SU-DHL-6 (cell line): ENCODE measurements around the gene MAG.

ENCODE experiments used
- H2AFZ ChIP-seq: fragments of 200-600 bp; sonication (generic); 2 replicates; pipeline ENCODE4 v1.6.1; 2014; ENCODE audit warnings: low read depth, mild to moderate bottlenecking, moderate library complexity, mixed read lengths, antibody characterized with exemption, low read length; ENCODE audit not compliant: severe bottlenecking
- H3F3A ChIP-seq: fragments of 200-600 bp; shearing (Covaris generic); 2 replicates; pipeline ENCODE4 v1.6.0; 2016; ENCODE audit warnings: antibody characterized with exemption, mild to moderate bottlenecking; ENCODE audit not compliant: insufficient read depth
- H3K27ac ChIP-seq: fragments of 200-600 bp; sonication (generic); 2 replicates; pipeline ENCODE4 v1.5.1; 2016; ENCODE audit warnings: low read depth, mild to moderate bottlenecking, low read length, moderate library complexity, mixed read lengths
- H3K27me3 ChIP-seq: fragments of 200-600 bp; sonication (generic), shearing (Covaris generic); 2 replicates; pipeline ENCODE4 v1.6.0; 2014; ENCODE audit warnings: mild to moderate bottlenecking, low read length
- H3K36me3 ChIP-seq: fragments of 200-600 bp; sonication (generic); 2 replicates; pipeline ENCODE4 v1.6.1; 2014; ENCODE audit warnings: mild to moderate bottlenecking, low read length, mixed read lengths
- H3K4me2 ChIP-seq: fragments of 300-600, 200-600 bp; shearing (Covaris generic), sonication (generic); 2 replicates; pipeline ENCODE4 v1.6.0; 2014; ENCODE audit warnings: low read length, low read depth, mild to moderate bottlenecking; ENCODE audit not compliant: poor library complexity, severe bottlenecking
- H3K4me3 ChIP-seq: fragments of 200-600 bp; sonication (generic); 2 replicates; pipeline ENCODE4 v1.5.1; 2014; ENCODE audit warnings: antibody characterized with exemption, low read length, mild to moderate bottlenecking, mixed read lengths; ENCODE audit not compliant: insufficient read depth, poor library complexity, severe bottlenecking
- H3K79me2 ChIP-seq: fragments of 200-600 bp; sonication (generic); 2 replicates; pipeline ENCODE4 v1.6.1; 2014; ENCODE audit warnings: mild to moderate bottlenecking, low read length, moderate library complexity; ENCODE audit not compliant: insufficient read depth
- H3K9ac ChIP-seq: fragments of 200-600 bp; sonication (generic); 2 replicates; pipeline ENCODE4 v1.7.0; 2014; ENCODE audit warnings: mild to moderate bottlenecking, low read length
- H3K9me2 ChIP-seq: fragments of 200-600 bp; sonication (generic); replicated peaks from 2 replicates; pipeline ENCODE4 v1.6.1; 2014; ENCODE audit warnings: low read length; ENCODE audit not compliant: insufficient read depth
- H3K9me3 ChIP-seq: fragments of 200-600 bp; sonication (generic); 2 replicates; pipeline ENCODE4 v1.6.1; 2014; ENCODE audit warnings: low read length, mixed read lengths; ENCODE audit not compliant: insufficient read depth
- H4K20me1 ChIP-seq: fragments of 200-600 bp; sonication (generic); 2 replicates; pipeline ENCODE4 v1.6.1; 2014; ENCODE audit warnings: low read depth, mild to moderate bottlenecking, antibody characterized with exemption, low read length, moderate library complexity, mixed read lengths
- CTCF ChIP-seq: fragments of 200-600 bp; sonication (generic); IDR thresholded peaks from one replicate; pipeline ENCODE4 v1.5.1; 2017; ENCODE audit warnings: antibody characterized with exemption, mild to moderate bottlenecking, low read length, moderate library complexity; ENCODE audit not compliant: insufficient read depth, poor library complexity, severe bottlenecking
- EZH2phosphoT487 ChIP-seq: fragments of 200-600 bp; sonication (generic), shearing (Covaris generic); conservative IDR thresholded peaks from 2 replicates; pipeline ENCODE4 v1.6.1; 2018; ENCODE audit warnings: mild to moderate bottlenecking, antibody characterized with exemption, low read length, moderate library complexity, mixed read lengths

Gene MAG

DNA sequence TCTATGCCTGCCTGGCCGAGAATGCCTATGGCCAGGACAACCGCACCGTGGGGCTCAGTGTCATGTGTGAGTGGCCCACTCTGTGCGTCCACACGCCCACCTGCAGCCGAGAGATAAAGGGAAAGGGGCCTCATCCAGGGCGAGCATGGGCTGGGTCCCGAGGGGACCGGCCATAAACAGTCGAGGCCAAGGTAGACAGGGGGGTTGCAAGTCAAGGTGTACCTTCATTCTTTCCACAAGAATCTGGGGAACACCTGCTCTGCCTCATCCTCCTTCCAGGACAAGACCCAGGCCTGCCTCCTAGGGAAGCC lies 8.3 kb downstream of the MAG start:
- Histone ChIP-seq H3K27me3 (no peaks in the 10 kb centered on the region), H3K27ac (no peak overlapping the region), H3K4me3 (no peak overlapping the region), H3K9ac (no peak overlapping the region), H3K9me3 (no peaks in the 10 kb centered on the region), H3F3A (peaks cover 21% of the 10 kb centered on the region), H3K36me3 (no peaks in the 10 kb centered on the region), H3K79me2 (no peaks in the 10 kb centered on the region), H4K20me1 (no peaks in the 10 kb centered on the region), H2AFZ (no peak overlapping the region), H3K4me2 (no peak overlapping the region), H3K9me2 (no peaks in the 10 kb centered on the region)
- TF ChIP-seq EZH2phosphoT487 (no peak), CTCF (no peak)

DNA sequence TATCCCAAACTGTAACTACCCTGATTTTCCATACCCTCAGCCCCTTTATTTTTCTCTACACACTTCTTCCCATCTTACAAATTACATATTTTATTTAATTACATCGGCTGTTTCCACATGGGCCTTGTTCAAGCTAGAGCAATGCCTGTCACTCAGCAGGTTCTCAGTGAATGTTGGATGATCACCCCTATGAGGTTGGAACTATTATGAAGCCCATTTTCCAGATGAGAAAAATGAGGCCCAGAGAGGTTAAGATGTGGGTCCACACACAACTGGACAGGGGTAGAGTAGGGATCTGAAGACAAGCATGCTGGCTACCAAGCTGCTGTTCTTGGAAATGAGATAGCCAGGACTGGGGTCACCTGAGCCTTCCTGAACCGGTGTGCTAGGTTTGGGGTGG lies 10.0 kb downstream of the MAG start:
- Histone ChIP-seq H3K4me2 (no peak overlapping the region), H3K4me3 (no peak overlapping the region), H3K9ac (no peak overlapping the region), H3K27me3 (no peaks in the 10 kb centered on the region), H2AFZ (no peak overlapping the region), H3K79me2 (no peaks in the 10 kb centered on the region), H4K20me1 (no peaks in the 10 kb centered on the region), H3K36me3 (no peaks in the 10 kb centered on the region), H3K9me2 (no peaks in the 10 kb centered on the region), H3F3A (0 out of 2 replicates have a peak, but pooled peaks cover 5% of the 10 kb centered on the region), H3K27ac (no peak overlapping the region), H3K9me3 (no peaks in the 10 kb centered on the region)
- TF ChIP-seq EZH2phosphoT487 (no peak), CTCF (no peak)

- Histone ChIP-seq H3K36me3 (no peaks in the 10 kb centered on the region), H3F3A (0 out of 2 replicates have a peak, but pooled peaks cover under 1% of the 10 kb centered on the region), H3K9me2 (no peaks in the 10 kb centered on the region), H3K27ac (no peak overlapping the region), H3K27me3 (no peaks in the 10 kb centered on the region), H3K9ac (no peak overlapping the region), H2AFZ (no peak overlapping the region), H4K20me1 (no peaks in the 10 kb centered on the region), H3K4me3 (no peak overlapping the region), H3K9me3 (no peaks in the 10 kb centered on the region), H3K79me2 (no peaks in the 10 kb centered on the region), H3K4me2 (no peak overlapping the region)
- TF ChIP-seq CTCF (no peak), EZH2phosphoT487 (no peak)
Observed at GRCh38 chr19:35302446-35302845, 10.5 kb downstream of the MAG start.
